Activated effector memory CD4-positive, alpha-beta T cell treated with Interleukin-2 at 50 U/mL for 16 hours (primary cell): ENCODE results near the gene ALDH1L1.

Experiments
- DNase-seq: peaks from one replicate; pipeline ENCODE4 v3.0.0-alpha.2; 2020

Gene ALDH1L1

DNA sequence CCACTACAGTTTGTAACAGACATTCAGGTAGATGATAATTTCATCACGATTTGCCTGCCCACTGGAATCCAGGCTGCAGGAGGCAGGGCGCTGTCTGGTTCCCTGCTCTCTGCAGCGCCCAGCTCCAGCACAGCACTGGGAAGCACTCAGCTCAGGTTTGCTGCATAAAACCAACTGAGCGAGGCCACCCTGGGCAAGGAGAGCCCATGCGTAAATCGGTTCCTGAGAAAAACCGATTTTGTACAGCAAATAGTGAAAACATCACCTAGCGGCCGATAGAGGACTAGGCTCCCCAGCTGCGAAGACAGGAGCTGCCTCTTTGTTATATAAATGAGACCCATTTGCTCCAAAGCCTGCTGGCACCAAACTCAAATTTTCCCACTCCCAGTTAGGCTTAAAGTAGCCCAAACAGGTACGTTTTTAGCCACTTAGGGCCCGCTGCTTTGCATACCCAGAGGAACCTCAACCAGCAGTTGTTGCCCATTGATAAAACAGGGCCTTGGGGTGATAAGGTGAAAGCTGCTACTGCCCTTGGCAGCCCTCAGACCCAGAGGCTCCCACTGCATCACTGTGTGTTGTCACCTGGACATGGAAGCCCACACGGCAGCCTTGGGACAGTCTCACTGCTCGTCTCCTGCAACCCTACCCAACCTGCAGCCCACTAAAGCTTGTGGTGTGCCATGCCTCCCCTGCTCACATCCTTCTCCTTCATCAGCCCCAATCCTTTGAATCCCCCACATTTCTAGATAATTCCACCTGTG lies 47.5 kb downstream of the ALDH1L1 start:
- no peak for DNase-seq

DNA sequence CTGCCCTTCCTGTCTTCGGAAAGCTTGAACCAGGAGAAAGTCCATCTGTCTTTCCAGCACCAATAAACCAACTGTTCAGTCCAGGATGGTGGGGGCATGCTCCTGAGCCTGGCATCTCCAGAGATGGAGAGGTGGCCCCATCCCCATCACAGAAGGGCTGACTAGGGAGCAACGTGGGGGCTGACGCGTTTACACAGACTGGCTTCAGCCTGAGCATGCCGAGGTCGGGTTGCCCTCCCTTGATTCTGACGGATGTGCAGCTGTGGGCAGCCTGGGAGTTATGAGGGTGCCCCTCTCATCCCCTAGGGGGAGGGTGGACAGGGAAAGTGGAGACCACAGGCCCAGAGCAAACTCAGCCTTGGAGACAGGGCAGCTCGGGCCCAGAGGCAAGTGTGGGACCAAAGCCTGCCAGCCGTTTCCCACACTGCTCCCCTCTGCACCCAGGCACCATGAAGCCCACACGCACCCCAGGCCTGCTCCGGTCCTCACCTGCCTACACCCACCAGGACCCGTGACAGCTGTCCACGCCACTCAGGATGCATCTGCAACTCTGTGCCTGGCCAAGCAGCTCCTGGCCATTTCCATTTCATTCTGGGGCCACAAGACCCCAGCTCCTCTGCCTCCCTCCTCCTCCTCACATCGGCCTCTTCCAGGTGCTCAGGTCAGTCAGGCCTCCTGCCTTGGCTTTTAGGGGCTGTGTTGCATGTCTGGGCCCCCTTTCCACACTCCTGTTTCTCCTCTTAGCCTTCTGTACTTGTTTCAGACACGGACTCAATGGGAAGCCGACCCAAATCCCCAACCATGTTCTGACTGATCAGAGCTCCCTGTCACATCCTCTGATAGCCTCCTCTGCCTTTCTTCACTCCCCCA lies 48.3 kb downstream of the ALDH1L1 start:
- DNase-seq = no peak

DNA sequence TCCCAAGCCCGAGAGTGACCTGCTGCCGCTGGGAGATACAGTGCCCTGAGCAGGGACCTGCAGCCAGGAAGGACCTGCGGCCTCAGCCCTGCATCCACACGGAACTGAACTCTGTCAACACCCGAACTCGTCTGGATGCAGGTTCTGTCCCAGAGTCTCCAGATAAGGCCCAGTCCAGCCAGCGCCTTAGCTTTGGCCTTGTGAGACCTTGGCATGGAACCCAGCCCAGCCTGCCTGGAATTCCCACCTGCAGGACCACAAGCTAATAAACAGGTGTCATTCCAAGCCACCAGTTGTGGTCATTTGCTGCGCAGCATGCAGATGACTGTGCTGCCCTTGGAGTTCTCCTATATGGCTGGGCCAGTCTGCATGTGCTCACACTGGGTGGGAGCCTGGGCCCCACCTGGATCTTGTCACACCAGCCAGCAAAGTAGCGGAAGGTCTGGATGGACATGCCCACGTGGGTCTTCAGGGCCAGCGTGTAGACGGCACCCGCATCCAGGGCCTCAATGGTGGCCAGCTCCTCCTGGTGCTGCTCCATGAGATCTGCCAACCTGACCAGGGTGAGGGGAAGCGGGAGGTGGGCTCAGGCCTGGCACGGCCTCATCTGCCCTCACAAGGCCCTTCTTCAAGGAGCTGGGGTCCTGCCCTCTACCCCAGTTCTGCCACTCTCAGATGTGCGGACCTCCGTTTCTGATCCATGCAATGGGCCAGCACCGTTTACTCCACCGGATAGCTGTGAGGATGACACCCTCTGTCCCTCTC lies 49.2 kb downstream of the ALDH1L1 start:
- DNase-seq = no peak

DNA sequence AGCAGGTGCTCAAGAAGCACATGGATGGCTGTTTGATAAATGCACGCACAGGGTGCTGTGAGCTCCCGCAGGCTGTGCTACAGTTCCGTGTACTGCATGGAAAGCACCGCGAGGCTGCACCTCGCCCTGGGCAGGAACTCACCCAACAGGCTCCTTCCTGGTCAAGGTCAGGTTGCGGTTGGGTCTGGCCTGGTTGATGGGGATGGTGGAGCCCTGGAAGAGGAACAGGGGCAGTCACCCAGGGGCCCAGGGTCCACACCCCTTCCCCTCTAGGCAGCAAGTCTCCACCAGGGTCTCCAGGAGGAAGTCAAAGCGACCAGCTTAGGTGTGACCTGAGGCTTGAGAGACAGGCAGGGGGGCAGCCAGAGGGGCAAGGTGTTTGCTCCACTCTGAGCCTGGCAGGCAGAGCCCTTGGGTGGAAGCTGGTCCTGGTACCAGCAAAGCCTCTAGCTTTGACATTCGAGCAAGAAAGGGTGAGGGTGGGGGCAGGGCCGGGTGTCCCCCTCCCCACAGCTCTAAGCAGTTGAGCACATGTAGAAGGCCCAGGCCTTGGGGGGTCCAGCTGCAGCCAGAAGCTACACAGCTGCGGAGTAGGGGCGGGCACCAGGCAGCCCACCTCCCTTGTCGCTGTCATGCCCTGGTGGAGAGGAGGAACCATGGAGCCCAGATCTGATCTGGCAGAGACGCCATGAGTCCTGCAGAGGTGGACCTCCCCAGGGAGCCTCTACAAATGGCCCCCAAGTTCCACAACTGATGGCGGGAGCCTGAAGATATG lies 50.1 kb downstream of the ALDH1L1 start:
- DNase-seq = no peak

DNA sequence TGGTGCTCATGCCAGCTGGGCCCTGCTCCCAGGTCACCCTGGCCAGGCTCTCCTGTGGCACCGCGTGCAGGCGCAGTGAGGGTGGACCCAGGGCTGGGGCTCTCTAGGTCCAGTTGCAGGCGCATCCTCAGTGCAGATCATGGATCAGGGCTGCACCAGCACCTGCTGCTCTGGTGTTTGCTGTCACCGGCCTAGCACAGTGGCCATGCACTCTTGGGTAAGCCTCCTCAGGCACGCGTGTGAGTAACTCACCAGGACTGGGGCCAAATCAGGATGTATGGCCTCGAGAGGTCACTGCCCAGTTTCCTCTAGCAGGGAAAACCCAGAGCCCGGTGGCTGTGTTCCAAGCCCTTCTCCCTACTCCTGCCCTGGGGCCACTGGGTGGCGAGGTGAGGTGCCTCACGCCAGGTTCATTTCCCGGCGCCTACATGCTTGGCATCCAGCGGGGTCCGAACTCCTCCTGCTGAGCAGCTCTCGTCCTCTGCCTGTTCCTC lies 50.9 kb downstream of the ALDH1L1 start:
- no peak for DNase-seq

DNA sequence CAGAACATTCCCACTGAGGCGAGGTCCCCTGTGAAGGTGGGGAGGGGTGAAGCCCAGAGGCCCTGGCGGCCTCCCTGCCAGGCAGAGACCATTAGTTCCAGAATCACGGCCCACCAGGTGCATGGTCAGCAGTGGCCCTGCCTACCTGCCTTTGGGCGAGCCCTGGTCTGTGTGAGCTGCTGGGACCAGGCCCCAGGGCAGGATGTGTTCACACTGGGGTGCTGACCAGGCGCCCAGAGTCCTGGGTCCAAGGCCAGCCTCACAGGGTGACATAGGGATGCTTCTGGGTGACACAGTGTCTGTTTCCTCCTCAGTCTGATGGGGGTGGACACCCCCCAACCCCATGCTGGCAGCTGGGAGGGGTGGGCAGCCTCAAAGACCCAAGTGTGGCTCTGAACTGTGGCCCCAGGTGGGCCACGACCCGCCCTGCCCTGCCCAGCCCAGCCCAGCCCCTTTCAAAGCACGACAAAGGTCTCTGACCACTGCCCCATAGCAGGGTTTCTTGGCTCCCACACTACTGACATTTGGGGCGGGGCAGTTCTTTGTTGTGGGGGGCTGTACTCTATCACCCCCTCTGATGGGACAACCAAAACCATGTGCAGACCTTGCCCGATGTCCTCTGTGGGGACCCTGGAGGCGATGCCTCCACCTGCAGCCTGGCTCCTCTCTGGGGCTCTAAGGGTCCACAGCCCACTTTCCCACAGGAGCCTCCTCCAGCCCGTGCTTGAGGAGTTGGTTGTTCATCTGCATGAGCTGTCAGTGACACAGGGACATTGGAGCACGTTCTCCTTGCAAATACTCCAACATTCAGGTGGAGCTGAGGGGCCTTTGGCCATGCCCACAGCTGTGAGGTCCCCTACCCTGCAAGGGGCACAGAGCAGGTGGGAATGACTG lies 51.6 kb downstream of the ALDH1L1 start:
- no peak for DNase-seq

DNA sequence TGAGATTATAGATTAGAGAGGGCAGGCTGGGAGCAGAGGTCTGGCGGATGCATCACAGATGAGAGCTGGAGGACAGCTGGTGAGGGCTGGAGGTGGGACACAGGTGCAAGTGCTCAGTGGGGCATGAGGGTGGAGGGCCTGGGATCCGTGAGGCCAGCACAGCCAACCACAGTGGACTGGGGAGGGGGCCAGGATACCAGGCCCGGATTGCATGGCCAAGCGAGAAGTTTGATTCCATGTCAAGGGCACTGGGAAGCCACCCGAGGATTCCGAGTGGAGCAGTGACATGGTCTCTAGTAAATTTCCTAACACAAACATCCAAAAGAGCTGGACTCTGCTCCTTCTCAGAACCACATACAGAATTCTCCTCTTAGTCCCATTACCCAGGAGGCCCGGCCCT lies 52.5 kb downstream of the ALDH1L1 start:
- no peak for DNase-seq

DNA sequence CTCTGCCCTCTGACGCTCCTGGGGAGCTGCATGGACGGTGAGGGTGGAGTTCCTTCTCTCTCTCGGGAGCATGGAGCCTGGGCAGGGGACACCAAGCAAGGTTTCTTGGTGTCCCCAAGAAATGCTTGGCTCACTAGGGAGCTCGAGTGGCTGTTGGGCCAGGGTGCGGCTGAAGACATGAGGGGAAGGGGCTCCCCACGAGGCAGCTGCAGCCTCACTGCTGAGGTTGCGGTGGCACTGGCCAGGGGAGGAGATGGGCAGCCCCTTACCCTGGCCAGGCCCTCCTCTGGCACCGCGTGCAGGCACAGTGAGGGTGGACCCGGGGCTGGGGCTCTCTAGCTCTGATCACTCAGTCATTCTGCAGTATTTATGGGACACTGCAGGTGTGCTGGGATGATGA lies 52.9 kb downstream of the ALDH1L1 start:
- no peak for DNase-seq

DNA sequence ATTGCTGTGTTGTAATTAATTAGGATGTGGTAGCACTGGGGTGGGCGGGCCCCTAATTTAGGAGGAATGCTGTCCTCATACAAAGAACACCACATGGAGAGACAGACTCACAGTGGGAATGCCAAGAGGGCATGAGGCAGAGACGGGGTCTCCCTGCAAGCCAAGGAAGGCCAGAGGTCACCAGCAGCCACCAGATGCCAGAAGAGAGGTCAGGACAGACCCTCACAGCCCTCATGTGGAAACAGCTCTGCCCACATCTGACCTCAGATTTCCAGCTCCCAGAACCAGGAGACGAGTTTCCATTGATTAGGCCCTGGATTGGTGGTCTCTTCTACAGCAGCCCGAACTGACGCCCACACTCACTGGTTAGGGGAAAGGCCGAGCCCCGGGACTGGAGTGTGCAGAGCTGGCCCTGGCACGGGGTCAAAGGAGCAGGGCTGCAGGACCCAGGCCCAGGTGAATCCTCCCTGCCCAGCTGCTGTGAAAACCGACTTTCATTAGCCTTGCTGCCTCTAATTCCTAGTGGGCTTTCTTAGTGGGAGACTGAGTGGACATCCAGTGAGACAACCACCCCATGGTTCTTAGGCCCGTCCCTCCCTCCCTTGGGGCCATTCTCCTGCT lies 53.5 kb downstream of the ALDH1L1 start:
- DNase-seq = no peak

DNA sequence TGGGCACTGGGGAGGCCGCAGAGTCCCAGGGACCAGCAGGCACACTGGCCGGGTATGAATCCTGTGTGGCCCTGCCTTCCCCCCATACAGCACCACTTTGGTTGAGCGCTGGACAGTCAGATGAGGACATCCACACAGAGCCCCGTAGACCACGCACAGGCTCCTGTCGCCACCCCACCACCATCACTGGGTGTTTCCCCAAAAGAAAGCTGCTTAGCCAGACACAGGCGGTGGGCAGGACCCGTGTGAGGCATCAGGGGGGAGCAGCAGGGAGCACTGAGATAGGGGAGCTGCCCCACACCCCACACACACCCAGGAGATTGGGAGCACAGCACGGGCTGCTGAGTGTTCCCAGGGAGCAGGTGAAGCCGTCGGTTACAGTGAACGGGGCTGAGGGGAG lies 54.1 kb downstream of the ALDH1L1 start:
- DNase-seq = no peak

DNA sequence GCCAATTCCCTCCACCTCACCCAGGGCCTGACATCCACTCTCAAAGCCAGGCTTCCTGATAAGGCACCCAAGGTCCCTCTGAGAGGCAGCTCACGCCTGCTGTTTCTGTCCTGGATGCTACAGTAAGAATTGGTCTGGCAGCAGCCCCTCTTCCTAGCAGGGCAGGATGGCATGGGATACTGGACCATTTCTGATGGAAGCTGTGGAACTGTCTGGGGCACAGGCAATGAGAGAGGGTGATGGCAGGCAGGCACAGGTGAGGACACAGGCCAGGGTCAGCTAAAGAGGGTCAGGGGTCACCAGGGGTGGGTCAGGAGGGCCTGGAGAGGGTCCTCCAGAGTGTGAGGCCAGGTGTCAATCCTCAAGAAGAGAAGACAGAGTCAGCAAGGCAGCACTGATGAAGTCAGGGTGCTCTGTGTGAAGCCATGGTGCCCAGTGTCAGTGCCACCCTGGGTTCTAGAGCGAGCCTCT lies 54.6 kb downstream of the ALDH1L1 start:
- no peak for DNase-seq

DNA sequence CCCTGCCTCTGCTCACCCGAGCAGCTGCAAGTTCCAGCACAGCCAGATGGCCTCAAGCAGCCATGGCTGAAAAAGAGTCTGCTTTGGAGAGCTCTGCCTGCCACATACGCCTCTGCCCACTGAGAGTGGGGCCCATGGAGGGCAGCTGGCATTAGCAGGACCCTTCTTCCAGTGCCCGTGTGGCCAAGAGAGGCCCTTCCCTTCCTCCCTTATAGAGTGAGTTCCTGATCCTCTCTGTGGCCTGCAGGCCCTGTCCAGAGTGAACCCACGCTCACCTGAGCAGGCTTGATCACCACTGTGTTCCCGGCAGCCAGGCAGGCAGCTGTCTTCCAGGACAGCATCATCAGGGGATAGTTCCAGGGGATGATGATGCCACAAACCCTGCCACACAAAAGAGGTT lies 55.0 kb downstream of the ALDH1L1 start:
- DNase-seq = no peak

DNA sequence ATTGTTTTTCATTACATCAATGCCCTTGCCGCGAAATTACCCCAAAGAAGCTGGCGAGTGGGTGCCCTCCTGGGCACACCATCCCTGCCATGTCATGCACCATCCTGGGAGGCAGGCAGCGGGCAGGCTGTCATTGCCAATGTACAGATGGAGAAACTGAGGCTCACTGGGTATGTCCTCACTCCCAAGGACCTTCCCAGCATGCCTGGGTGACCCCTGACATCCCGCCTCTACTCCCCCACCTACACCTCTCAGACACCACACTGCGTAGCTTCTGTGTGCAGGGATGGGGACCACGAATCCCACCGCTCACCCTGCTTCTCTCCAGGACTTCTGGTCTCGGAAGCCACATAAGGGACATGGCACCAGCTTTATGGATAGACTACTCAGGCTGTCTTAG lies 55.5 kb downstream of the ALDH1L1 start:
- no peak for DNase-seq

DNA sequence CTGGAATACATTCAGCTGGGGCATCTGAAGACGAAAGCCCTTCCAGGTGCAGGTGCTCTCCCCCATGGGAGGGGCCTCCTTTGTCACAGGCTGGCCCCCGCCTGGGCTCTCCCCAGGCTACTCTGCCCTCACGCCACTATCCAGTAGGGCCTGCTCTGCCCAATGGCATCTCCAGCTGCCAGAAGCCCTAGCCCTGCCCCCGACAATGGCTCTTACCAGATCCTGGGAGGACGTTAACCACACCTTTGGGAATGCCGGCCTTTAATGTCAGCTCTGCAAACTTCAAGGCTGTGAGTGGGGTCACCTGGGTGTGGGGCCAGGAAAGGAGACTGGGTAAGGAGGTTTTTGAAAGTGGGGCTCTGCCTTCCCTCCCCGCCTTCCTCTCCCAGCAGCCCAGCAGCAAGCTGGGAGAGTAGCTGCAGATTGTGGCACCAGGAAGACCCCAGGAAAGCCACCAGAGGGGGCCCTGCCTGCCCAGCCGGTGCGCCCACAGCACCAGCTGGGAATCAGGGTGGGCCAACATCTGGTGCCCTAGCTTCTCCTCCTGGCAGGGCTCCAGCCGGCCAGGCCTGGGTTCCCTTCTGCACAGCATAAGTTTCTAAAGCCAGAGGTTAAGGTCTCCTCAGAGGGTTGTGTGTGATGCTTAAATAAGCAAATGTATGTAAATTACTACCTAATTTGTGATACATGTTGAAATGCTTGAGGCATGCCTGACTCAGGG lies 56.1 kb downstream of the ALDH1L1 start:
- DNase-seq = no peak

DNA sequence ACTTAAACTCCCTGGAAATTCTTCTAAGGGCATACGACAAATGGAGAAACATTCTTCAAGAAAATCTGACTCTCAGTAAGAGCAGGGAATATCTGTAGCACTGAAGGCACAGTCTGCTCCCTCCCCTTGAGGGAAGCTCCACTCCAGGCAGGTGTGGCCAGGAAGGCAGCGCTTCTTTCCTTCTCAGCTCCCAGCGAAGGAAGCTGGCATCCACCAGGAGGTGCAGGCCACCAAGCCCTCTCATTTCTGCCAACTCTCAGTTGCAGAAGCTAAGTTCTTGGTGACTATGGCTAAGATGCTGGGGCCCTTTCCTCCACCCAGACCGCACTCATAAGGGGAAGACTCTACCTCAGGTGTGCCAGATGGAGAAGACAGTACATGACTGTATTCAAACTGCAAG lies 58.8 kb downstream of the ALDH1L1 start:
- DNase-seq = no peak

DNA sequence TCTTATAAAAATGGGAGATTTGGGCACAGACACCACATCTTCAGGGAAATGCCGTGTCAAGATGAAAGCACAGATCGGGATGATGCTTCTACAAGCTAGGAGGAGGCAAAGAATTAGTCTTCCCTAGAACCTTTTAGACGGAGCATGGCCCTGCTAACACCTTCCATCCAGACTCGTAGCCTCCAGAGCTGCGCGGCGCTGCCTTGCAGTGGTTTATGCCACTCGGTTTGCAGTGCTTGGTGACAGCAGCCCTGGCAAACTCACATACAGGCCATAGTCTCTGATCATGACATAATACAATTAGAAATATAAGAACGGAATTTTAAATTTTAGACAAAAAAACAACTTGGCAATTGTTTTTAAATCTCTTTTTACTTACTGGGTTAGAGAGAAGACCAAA lies 59.3 kb downstream of the ALDH1L1 start:
- DNase-seq = no peak

DNA sequence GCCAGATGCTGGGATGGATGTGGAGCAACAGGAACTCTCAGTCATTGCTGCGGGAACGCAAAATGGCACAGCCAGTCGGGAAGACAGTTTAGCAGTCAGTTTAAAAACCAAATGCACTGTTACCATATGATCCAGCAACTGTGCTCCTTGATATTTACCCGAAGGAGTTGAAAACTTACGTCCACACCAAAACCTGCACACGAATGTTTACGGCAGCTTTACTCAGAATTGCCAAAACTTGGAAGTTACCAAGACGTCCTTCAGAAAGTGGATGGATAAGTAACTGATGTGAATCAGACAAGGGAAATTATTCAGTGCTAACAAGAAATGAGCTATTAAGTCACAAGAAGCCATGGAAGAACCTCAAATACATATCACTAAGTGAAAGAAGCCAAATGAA lies 60.4 kb downstream of the ALDH1L1 start:
- no peak for DNase-seq

DNA sequence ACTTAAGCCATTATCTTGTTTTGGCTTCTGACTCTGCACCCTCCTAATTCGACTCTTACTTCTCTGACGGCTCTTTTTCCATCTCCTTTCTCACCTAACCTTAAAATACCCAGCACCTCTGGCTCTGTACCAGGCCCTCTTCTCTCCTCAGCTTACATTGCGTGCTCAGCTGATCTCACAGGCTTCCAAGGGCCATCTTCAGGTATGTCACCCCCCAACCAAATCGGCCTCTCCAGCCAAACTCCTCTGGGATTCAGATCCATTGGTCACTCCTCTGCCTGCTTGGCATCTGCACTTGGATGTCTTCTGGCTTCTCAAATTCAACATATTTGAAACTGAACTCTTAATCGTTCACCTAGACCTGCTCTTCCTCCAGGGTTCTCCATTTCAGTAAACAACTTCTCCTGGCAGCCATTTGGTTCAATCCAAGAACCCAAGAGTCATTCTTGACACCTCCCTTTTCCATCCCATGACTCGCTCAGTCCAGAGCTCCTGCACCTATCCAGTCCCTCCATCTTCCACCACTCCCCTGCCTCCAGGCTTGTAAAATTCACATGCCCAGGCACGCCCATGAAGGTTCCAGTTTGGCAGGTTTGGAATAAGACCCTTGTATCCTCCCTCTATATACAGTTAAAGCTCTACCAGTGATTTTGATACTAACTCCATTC lies 61.2 kb downstream of the ALDH1L1 start:
- no peak for DNase-seq

DNA sequence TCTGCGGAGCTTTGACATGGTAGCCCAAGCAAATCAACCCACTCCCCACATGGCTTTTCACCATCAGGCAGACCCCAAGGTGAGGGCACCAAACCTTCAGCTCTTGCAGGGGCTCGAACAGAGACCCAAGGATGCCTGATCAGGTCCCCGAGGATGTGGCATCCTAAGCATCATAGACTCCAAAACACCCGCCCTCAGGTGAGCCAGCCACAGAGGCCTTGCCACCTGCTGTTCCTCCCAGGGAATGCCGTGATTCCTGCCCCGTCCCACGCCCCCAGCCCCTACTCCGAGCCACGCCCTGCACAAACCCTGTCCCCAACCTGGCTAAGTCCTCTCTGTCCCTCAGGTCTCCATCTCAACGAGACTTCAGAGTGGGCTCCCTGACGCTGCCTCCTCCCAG lies 61.8 kb downstream of the ALDH1L1 start:
- no peak for DNase-seq

DNA sequence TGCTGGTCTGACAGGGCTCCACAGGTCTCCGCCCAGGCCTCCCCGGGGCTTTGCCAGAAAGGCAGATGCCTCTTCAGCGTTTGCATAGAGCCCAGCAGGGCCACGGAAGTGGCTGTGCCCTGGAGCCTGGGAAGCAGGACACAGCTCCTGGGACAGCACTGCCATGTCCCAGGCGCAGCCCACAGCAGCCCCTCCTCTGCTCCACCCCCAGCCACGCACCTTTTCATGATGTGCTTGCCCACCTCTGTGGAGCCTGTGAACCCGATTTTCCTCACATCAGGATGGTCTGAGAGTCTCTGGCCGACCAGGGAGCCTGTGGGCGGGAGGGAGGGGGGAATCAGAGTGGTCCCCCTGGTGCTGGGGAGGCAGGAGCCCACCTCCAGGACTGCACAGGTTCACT lies 62.6 kb downstream of the ALDH1L1 start:
- no peak for DNase-seq
